Uterus (tissue), 2 donors: ENCODE data around the gene SECISBP2L.

Experiments used
- CTCF ChIP-seq, 4 experiments: fragments of 200-600 bp in 2 of 4; fragments of 450-650 bp in 2 of 4; sonication (generic) in 2 of 4; IDR thresholded peaks; one replicate each; pipeline ENCODE4 v1.5.1; 2016 to 2019; ENCODE audit warnings: antibody characterized with exemption in 4 of 4, mild to moderate bottlenecking in 2 of 4, moderate library complexity in 1 of 4
- POLR2A ChIP-seq, 2 donors: fragments of 450-650 bp; IDR thresholded peaks; one replicate each; pipeline ENCODE4 v1.6.1; 2016; ENCODE audit warnings: antibody characterized with exemption in 2 of 2, mild to moderate bottlenecking in 1 of 2, moderate library complexity in 1 of 2

- no peak for TF ChIP-seq CTCF (IDR thresholded peaks at IDR 0.05)
- no peak for TF ChIP-seq POLR2A (IDR thresholded peaks at IDR 0.05)
These were observed 4.8 kb downstream of the SECISBP2L start for GRCh38 chr15:49041426-49041825.
